Measurements from ENCODE around the gene DUS2.
"Not testable (repeated sequence)": the region's sequence is repeated elsewhere in the genome, so short reads cannot be mapped to it uniquely, and the experiment has no call there.

DUS2 gene

GRCh38 chr16:67998779-67999688 is 24.1 kb upstream of the DUS2 start, which contains the start of gene DPEP2:
TSS of gene DPEP2 (minus strand) at chr16:67999484. CDS start at chr16:67993212, 6,272 bp downstream.
- DNase-seq (ENCODE audit: low spot score) = not testable (repeated sequence)

GRCh38 chr16:67999985-68000384 is 23.1 kb upstream of the DUS2 start:
- DNase-seq (ENCODE audit: low spot score) = no peak

GRCh38 chr16:68000450-68000849 is 22.6 kb upstream of the DUS2 start:
- no peak for DNase-seq (ENCODE audit: low spot score)

- peak; percentile 77 for DNase-seq (ENCODE audit: low spot score)
Measured at GRCh38 chr16:68003031-68003430, 20.1 kb upstream of the DUS2 start.

GRCh38 chr16:68005211-68005610 is 17.9 kb upstream of the DUS2 start:
- no peak for DNase-seq (ENCODE audit: low spot score)

- no peak for DNase-seq (ENCODE audit: low spot score)
Measured at GRCh38 chr16:68005786-68006286, 17.2 kb upstream of the DUS2 start.

- DNase-seq (ENCODE audit: low spot score) = no peak
Measured at GRCh38 chr16:68009157-68009735, 13.8 kb upstream of the DUS2 start.

- DNase-seq (ENCODE audit: low spot score) = not testable (repeated sequence)
Measured at GRCh38 chr16:68009872-68010271, 13.2 kb upstream of the DUS2 start.

GRCh38 chr16:68013440-68013839 is 9.6 kb upstream of the DUS2 start:
- no peak for DNase-seq (ENCODE audit: low spot score)

GRCh38 chr16:68015681-68016080 is 7.4 kb upstream of the DUS2 start, which contains the start of gene DPEP2NB:
TSS of gene DPEP2NB (minus strand) at chr16:68015911. CDS start at chr16:68015770, 141 bp downstream.
- no peak for DNase-seq (ENCODE audit: low spot score)

- DNase-seq (ENCODE audit: low spot score) = no peak
Measured at GRCh38 chr16:68019167-68019680, 3.9 kb upstream of the DUS2 start.

GRCh38 chr16:68021490-68021889 is 1.6 kb upstream of the DUS2 start:
- DNase-seq (ENCODE audit: low spot score) = no peak

GRCh38 chr16:68022278-68022727 is 781 bp upstream of the DUS2 start:
- no peak for DNase-seq (ENCODE audit: low spot score)

GRCh38 chr16:68028996-68029395 is 5.9 kb downstream of the DUS2 start:
- DNase-seq (ENCODE audit: low spot score) = no peak

GRCh38 chr16:68030108-68030507 is 7.0 kb downstream of the DUS2 start:
- DNase-seq (ENCODE audit: low spot score) = not testable (repeated sequence)

- DNase-seq (ENCODE audit: low spot score) = no peak
Measured at GRCh38 chr16:68031951-68032350, 8.9 kb downstream of the DUS2 start.

GRCh38 chr16:68033101-68033500 is 10.0 kb downstream of the DUS2 start:
- no peak for DNase-seq (ENCODE audit: low spot score)

GRCh38 chr16:68035227-68035626 is 12.1 kb downstream of the DUS2 start:
- no peak for DNase-seq (ENCODE audit: low spot score)

GRCh38 chr16:68037841-68038597 is 14.9 kb downstream of the DUS2 start:
- DNase-seq (ENCODE audit: low spot score) = no peak

- peak; percentile 73 for DNase-seq (ENCODE audit: low spot score)
Measured at GRCh38 chr16:68040506-68041288, 17.6 kb downstream of the DUS2 start.

GRCh38 chr16:68041783-68042182 is 18.7 kb downstream of the DUS2 start:
- no peak for DNase-seq (ENCODE audit: low spot score)
